Measurements from ENCODE around the gene GLI3. TPM values are rescaled to one million over a fixed set of nuclear protein-coding genes. Genes with fewer than 3 reads are reported as not detected.

GLI3 gene
- total and polyA plus RNA-seq, 2 of the 4 experiments (the other 2 are of a cell fraction) = 1.3 to 3.9 TPM

- CTCF ChIA-PET = no interaction called here
- intact Hi-C loops (cut with micrococcal nuclease) = no loop called here
These were observed 108.3 kb downstream of the GLI3 start for GRCh38 chr7:42128703-42129102.

More at GRCh38 chr7:42128703-42129102, 108.3 kb downstream of the GLI3 start:
- TF ChIP-seq RCOR1 (IDR thresholded peaks at IDR 0.05; ENCODE audit: insufficient replicate concordance, low read length) (no peak), CTCF (conservative IDR thresholded peaks at IDR 0.05; ENCODE audit: low read depth, low read length) (peak; percentile 18; the same call in 1 of the 2 replicates)
- WGBS, 2 experiments (ENCODE audit: extremely low coverage in 2 of 2, insufficient read length in 1 of 2) = no CpG with 5 or more reads among the region's 2 CpGs
- H4K5ac ChIP-seq (ENCODE audit: low read depth, low read length) = no peak overlapping the region
- H3K27me3 ChIP-seq (ENCODE audit: control insufficient read depth, insufficient read depth, low read length) = no peaks in the 10 kb centered on the region
- H3K9me3 ChIP-seq (ENCODE audit: control insufficient read depth, insufficient read depth, low read length) = no peaks in the 10 kb centered on the region; the same call in 1 of the 2 replicates
- no peak overlapping the region for H3K56ac ChIP-seq (ENCODE audit: extremely low read depth, insufficient read depth, low read length)
- H2BK120ac ChIP-seq (ENCODE audit: low read depth, low read length) = no peak overlapping the region
- no peak overlapping the region for H3K4ac ChIP-seq (ENCODE audit: low read depth, low read length)
- no peak overlapping the region for H2BK5ac ChIP-seq (ENCODE audit: low read depth, low read length, poor library complexity, severe bottlenecking)
- no peak overlapping the region for H3K9ac ChIP-seq (ENCODE audit: low read depth, low read length)
- DNase-seq (no peak), ATAC-seq (ENCODE audit: low read depth) (no peak)
- no peak overlapping the region for H3K23ac ChIP-seq (ENCODE audit: low read depth, low read length)
- H2BK20ac ChIP-seq (ENCODE audit: low read depth, low read length) = no peak overlapping the region
- H3K79me1 ChIP-seq (ENCODE audit: low read depth in 1 of 2, low read length in 2 of 2) = peaks cover 5 to 11% of the 10 kb centered on the region in 2 experiments; a peak in 1 of 4 replicates
- no TSS peak for BruUV-seq (replicated peaks)
- in situ Hi-C loops (cut with MboI; ENCODE audit: low sequenced_read_pairs) = no loop called here
- H2AK9ac ChIP-seq (replicated peaks; ENCODE audit: low read depth, low read length, poor library complexity) = no peak overlapping the region
- no peak overlapping the region for H3K27ac ChIP-seq (ENCODE audit: insufficient read depth, low read length)
- no peak overlapping the region for H4K8ac ChIP-seq (ENCODE audit: low read depth in 2 of 2, low read length in 2 of 2)
- no peak overlapping the region for H3K18ac ChIP-seq (ENCODE audit: low read depth, low read length)
- no peak overlapping the region for H4K91ac ChIP-seq (ENCODE audit: insufficient read depth, low read depth, low read length)
- H3K4me3 ChIP-seq (ENCODE audit: insufficient read depth, low read depth, low read length) = no peak overlapping the region
- dilution Hi-C loops (cut with HindIII; ENCODE audit: low sequenced_read_pairs, unreplicated experiment) = no loop called here
- H3K36me3 ChIP-seq (ENCODE audit: control insufficient read depth, insufficient read depth, low read length) = peaks cover 2% of the 10 kb centered on the region; the same call in 1 of the 2 replicates
- H3K4me2 ChIP-seq (ENCODE audit: low read depth, low read length) = no peak overlapping the region
- POLR2A ChIA-PET (ENCODE audit: unreplicated experiment) = no interaction called here
- H2BK15ac ChIP-seq (ENCODE audit: low read depth, low read length) = no peak overlapping the region
- no peak overlapping the region for H2AFZ ChIP-seq (replicated peaks; ENCODE audit: low read length, poor library complexity)
- no peak overlapping the region for H2AK5ac ChIP-seq (ENCODE audit: low read depth, low read length)
- peaks cover 3% of the 10 kb centered on the region; the same call in 1 of the 2 replicates for H4K20me1 ChIP-seq (ENCODE audit: insufficient read depth, low read length)
- H3K9me1 ChIP-seq (ENCODE audit: insufficient read depth, low read length) = no peaks in the 10 kb centered on the region
- H3K14ac ChIP-seq (replicated peaks; ENCODE audit: low read depth, low read length) = no peak overlapping the region
- H3K4me1 ChIP-seq (ENCODE audit: control insufficient read depth, insufficient read depth, low read length) = peaks cover 3% of the 10 kb centered on the region; the same call in 1 of the 2 replicates

Measured in IMR-90 (cell line).